Measurements from ENCODE around the gene C22orf15.

The C22orf15 gene

DNA sequence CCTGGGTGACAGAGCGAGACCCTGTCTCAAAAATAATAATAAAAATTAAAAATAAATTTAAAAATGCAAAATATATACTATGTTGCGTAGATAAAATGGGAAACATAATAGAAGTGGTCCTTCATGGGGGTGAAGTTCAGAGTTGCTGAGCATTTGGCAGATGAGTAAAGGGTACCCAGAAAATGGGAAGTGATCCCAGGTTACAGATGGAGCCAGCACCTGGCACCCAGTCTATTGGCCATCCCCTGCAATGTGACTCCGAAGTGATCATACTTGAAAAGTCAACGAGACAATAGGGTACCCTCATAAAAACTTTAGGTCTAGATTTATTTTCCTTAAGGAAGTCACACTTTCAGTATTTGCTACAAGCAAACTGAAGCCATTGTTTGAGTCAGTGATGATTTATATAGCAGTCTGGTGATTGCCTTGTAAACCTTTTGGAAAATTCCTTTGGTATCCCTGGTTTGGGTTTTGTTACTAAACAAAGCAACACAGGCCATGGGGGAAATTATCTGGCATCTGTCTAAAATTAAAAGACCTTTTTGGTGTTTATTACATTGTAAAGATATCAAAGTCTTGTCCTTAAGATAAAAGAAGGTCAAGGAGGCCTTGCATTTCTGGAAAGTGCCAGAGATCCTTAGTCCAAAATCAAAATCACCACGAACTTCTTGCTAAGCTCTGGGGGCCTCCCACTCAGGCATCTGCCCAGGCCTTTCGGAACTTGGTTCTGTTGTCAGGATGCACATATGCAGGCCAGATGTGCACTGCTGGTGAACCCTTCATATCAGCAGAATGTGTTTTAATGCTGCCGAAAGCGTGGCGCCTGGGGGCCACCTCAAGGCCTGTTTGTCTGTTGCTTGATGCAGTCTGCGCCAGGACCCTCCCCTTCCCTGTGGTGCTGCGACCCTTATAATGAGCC is 28.3 kb downstream of the C22orf15 start:
- no peak for DNase-seq

DNA sequence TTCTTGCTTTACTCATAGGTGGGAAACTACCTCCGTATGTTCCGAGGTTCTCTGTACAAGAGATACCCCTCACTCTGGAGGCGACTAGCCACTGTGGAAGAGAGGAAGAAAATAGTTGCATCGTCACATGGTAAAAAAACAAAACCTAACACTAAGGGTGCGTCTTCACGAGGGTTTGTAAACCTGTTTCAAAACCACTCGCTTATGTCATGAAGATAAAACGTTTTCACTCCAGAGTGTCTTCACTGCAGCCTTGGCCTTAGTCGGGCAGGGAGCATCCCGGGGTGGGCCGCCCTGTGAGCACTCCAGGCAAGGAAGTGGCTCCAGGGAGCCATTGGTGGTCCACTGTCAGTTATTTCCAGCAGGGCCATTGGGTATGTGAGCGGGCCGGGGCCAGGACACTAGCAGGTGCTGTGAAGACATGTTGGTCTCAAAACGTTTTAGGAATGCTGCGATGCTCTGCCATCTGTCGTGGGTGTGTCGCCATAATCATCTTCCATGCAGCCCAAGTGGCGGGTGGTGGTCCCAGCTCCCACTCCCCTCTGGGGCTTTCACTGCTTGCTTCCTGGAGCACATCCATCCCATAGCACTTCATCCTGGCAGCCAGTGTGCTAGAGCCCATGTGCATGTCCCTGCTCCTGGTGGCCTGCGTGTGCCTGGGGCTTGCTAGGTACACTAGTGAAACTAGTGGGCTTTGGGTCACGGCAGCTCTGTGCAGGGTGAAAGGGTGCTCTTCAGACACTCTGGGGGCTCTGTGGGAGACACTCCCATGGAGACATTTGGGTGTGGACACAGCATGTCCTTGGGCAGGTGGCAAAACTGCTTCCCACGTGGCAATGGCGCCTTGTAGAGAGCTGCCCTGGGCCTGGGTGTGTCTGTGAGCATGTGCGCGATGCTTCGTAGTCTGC is 29.2 kb downstream of the C22orf15 start:
- DNase-seq: no peak

DNA sequence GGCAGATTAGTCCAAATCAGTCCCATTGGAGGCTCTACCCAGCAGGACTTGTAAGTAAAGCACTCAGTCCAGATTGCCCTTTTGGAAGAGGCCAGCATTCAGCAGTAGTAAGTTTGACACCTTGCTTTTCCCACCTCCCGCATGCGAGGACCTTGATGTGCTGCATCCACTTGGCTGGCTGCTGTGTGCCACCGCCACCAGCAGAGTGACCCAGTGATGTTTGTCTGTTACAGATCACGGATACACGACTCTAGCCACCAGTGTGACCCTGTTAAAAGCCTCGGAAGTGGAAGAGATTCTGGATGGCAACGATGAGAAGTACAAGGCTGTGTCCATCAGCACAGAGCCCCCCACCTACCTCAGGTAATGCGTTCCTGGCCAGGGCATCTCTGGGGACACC is 30.5 kb downstream of the C22orf15 start:
- DNase-seq: no peak

DNA sequence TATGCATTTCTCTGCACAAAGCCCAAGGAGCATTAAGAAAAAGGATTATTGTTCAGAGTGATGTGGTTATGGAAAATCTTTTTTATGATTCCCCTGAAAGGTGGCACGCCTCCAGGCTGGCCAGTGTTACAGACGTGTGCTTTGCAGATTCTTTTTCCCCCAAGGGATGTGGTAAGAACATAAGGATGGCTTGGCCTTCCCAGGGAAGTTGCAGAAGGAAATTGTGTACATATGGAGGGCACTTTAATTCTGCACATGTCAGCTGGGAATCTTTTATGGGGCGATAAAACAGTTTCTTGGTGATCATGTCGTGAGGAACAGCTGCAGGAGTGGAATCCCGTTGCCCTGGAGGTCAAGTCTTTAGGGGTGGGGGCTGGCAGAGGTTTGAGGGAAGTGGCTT is 33.7 kb downstream of the C22orf15 start:
- no peak for DNase-seq

DNA sequence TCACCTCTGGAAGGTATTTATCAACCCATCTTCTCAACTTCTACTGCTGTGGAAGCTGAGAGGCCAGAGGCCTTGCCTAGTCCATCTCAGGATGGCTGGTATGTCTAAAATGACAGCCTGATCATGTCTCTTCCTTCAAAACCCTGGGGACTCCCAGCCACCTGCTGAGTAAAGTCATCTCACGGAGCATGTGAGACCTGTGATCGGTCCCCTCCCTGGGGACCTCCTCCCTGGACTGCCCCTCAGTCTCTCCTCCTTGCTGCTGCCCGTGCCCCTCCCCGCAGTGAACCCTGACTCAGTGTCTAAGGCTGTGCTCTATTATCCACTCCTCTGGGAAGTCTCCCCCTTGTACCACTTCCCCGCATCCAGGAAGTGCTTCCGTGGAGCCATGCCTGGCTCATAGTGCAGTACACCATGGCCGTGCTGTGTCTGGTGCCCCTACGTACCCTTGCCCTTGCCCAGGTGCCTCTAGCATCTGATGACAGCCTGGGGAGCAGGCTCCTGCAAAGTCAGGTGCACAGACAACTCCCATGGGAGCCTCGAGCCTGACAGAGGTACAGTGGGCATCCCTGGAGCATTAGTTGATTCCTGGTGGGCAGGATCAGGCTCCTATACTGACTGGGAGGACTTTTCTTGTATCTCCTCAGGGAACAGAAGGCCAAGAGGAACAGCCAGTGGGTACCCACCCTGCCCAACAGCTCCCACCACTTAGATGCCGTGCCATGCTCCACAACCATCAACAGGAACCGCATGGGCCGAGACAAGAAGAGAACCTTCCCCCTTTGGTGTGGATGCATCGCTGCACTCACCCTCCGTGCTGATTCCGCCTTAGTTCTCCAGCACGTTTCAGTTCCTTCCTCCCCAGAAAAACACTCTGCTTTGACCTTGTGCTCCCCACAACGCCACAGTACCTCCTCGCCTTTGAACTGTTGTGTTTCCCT is 37.8 kb downstream of the C22orf15 start:
- no peak for DNase-seq

DNA sequence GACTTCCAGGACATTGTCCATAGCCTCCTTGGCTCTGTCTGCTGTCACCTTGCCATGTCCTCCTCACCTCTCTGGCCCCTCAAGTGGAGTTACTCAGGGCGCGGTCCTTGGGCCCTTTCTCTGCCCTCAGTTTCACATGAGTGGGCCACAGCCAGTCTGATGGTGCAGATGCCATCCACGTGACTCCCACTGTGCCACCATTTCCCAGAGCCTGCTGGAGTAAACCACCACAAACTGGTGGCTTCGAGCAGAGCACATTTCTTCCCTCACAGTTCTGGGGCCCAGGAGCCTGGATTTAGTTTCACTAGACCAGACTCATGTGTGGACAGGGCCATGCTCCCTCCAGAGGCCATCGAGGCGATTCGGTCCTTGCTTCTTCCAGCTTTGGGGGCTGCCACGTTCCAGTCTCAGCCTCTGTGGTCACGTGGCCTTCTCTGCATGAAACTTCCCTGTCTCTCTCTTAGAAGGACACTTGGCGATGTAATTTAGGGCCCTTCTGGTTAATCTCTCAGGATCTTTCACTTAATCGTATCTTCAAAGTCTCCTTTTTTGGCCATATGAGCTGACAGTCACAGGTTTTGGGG is 38.5 kb downstream of the C22orf15 start:
- no peak for DNase-seq

DNA sequence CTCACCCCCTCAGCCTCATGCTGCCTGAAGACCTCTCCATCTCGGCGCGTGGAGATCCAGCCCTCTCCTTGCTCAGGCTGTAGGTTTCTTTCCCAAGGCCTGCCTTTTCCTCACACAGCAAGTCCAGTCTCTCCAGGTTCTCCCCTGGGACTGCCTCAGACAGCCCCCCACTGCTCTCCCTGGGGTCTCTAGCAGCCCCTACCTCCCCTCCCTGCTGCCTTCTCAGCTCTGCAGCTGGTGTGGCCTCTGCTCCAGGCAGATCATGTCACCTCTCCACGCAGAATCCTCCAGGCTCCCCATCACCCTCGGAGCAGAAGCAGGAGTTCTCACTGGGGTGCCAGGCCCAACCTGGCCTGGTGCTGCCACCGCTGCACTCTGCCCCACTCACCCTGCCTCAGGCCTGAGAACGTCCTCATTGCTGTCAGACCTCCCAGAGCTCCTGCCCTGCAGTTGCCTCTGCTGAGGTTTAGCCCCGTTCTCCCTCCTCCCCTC is 39.1 kb downstream of the C22orf15 start:
- DNase-seq: no peak

DNA sequence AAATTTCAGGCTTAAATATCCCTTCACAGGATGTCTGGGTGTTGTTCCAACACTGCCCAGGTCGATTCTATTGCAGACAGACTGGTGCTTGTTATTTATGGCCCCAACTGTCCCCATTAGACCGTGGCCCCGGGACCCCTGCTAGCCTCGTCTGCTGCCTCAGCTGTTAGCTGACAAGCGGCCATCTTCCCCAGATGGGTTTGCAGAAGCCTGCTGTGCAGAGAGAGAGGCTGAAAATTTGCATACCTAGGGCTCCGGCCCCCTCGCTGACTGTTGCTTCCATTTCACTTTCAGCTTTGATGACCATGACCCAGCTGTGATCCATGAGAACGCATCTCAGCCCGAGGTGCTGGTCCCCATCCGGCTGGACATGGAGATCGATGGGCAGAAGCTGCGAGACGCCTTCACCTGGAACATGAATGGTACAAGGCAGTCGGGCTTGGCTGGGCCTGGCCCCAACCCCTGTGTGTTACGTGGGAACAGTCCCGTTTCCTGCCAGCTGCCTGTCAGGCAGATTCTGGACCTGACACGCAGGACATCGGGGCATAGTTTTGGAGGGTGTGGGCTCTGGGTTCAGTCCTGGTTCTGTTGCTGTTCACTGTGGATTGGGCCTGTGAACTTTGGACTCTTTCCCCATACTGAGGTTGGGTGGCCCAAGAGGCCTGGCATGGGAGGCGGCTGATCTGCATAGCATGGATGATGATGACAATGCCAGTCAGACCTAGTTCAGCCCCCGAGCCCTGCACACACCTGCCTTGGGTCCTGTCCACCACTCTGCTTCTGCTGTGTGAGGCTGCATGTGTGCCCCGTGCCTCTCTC is 40.4 kb downstream of the C22orf15 start:
- DNase-seq: no peak

DNA sequence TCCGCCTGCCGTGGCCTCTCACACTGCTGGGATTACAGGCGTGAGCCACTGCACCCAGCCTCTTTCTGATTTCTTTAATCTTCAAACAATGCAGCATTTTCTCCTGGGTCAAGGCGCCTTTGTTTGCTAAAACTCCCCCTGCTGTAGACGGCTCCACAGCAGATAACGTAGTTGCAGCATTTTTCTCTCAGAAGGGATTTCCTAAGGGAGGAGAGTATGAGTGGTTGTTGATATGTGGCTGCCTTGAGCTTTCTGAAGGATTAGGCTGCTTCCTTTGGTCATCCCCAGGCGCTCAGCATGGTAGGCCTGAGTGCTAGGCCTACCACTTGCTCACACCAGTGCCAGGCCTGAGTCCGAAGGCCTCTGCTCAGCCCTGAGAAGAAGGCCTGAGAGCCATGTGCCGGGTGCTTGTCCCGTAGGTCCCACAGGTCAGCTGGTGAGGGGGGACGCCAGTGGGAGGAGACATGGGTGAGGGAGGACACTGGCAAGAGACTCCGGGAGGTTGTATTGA is 42.0 kb downstream of the C22orf15 start:
- DNase-seq: no peak

DNA sequence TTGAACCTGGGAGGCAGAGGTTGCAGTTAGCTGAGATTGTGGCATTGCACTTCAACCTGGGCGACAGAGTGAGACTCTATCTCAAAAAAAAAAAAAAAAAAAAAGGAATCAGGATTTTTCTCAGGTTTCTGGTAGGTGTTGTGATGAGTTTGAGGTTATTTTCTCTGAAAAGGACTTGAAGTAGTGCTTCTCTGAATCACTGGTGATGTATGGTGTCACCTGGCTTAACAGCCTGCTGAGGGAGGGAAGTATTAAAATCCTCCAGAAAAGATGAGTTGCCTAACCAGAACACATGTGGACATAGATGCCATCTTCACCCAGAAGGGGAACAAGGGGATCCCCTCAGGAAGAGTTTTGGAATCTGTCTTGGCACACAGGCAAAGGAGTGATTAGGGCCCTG is 44.0 kb downstream of the C22orf15 start:
- no peak for DNase-seq

DNA sequence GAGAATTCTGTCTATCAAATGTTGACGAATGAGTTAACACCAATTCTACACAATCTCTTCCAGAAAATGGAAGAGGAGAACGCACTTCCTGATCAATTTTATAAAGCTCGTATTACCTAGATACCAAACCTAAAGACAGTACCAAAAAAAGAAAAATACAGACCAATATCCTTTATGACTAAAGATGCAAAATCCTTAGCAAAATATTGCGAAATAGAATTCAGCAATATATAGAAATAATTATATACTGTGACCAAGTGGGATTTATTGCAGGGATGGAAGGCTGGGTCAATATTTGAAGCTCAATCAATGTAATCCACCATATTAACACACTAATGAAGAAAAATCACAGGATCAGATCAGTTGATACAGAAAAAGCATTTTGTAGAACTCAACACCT is 49.6 kb downstream of the C22orf15 start:
- no peak for DNase-seq
